Lower lobe of right lung (tissue), 2 donors: Measurements from ENCODE around the gene HM13. TPM values are rescaled to one million over a fixed set of nuclear protein-coding genes. Genes with fewer than 3 reads are reported as not detected.

Experiments used
- ATAC-seq, 2 donors: fragments of 200-7000 bp; cut with Tn5 transposase; one replicate each; pipeline ENCODE4 v1.9.1; 2020 to 2022; ENCODE audit warnings: mild to moderate bottlenecking in 2 of 2, moderate library complexity in 2 of 2
- DNase-seq: peaks from one replicate; pipeline ENCODE4 v3.0.0-alpha.2; 2020
- H3K27ac ChIP-seq: fragments of 200-600 bp; one replicate; pipeline ENCODE4 v1.8.0; 2022
- H3K27me3 ChIP-seq: fragments of 200-600 bp; one replicate; pipeline ENCODE4 v1.8.0; 2022; ENCODE audit warnings: low read depth
- H3K36me3 ChIP-seq: fragments of 200-600 bp; one replicate; pipeline ENCODE4 v1.8.0; 2022; ENCODE audit warnings: mild to moderate bottlenecking
- H3K4me1 ChIP-seq: fragments of 200-600 bp; one replicate; pipeline ENCODE4 v1.8.0; 2022
- H3K4me3 ChIP-seq: fragments of 200-600 bp; one replicate; pipeline ENCODE4 v1.8.0; 2022; ENCODE audit warnings: mild to moderate bottlenecking
- H3K9me3 ChIP-seq: fragments of 200-600 bp; one replicate; pipeline ENCODE4 v1.8.0; 2022
- intact Hi-C: fragments of 100-400 bp; cut with DNase I; formaldehyde crosslinking; loops from one replicate; pipeline ENCODE4 v1.11.0; 2022
- total RNA-seq: library from RNA; stranded (reverse); fragmentation: NEBNext Ultra II Directional; extraction: Animal tissue kit (Norgen Biotek cat#: 25700); gene quantifications from one replicate; pipeline ENCODE4 v1.2.1, GENCODE V29; 2021
- TF ChIP-seq, protein P1 (sequence below): fragments of 200-600 bp; IDR thresholded peaks from one replicate; pipeline ENCODE4 v1.8.0; 2022; ENCODE audit warnings: antibody characterized with exemption, mild to moderate bottlenecking
- donor health status: DM: no; HTN: yes; CAD: no; lungs with severe emphysema.

The HM13 gene
- total RNA-seq, 1 donor from 2014 or later = 134 TPM

GRCh38 chr20:31602431-31602778 lies 88.2 kb downstream of the HM13 start:
- Histone ChIP-seq H3K27me3 (no peaks in the 10 kb centered on the region), H3K9me3 (no peaks in the 10 kb centered on the region), H3K4me3 (peak overlapping the region; percentile 8), H3K27ac (peak overlapping the region; percentile 98), H3K4me1 (peaks cover 30% of the 10 kb centered on the region), H3K36me3 (no peaks in the 10 kb centered on the region)
- TF ChIP-seq, protein P1, sequence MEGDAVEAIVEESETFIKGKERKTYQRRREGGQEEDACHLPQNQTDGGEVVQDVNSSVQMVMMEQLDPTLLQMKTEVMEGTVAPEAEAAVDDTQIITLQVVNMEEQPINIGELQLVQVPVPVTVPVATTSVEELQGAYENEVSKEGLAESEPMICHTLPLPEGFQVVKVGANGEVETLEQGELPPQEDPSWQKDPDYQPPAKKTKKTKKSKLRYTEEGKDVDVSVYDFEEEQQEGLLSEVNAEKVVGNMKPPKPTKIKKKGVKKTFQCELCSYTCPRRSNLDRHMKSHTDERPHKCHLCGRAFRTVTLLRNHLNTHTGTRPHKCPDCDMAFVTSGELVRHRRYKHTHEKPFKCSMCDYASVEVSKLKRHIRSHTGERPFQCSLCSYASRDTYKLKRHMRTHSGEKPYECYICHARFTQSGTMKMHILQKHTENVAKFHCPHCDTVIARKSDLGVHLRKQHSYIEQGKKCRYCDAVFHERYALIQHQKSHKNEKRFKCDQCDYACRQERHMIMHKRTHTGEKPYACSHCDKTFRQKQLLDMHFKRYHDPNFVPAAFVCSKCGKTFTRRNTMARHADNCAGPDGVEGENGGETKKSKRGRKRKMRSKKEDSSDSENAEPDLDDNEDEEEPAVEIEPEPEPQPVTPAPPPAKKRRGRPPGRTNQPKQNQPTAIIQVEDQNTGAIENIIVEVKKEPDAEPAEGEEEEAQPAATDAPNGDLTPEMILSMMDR = no peak
- no peak for DNase-seq
- ATAC-seq = no peak
- intact Hi-C loops = no loop called here

DNA sequence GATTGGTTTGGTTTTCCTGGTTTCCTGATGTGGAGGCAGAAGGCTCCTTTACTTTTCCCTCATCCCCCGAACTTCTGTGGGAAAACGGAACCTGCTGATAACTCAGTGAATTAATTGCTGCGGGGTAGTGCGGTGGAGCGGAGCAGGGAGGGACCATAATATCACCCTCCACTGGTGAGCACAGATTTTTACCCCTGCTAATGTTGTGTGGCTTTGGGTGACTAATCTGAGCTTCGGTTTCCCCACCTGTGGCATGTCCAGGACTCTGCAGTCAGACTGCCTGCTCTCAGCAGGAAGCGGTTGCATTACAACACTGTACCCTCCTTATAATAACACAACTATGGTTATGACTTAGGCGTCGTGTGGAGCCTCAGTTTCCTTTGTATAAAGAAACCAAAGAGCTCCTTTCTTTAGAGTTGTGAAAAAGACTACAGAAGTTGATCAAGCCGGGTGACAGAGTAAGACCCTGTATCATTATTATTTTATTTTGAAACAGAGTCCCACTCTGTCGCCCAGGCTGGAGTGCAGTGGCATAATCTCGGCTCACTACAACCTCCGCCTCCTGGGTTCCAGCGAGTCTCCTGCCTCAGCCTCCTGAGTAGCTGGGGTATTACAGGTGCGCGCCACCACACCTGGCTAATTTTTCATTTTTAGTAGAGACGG lies 88.7 kb downstream of the HM13 start:
- ATAC-seq = no peak
- Histone ChIP-seq H3K36me3 (no peaks in the 10 kb centered on the region), H3K27ac (peak overlapping the region; percentile 98), H3K4me3 (peak overlapping the region; percentile 8), H3K9me3 (no peaks in the 10 kb centered on the region), H3K27me3 (no peaks in the 10 kb centered on the region), H3K4me1 (peaks cover 30% of the 10 kb centered on the region)
- DNase-seq = no peak
- TF ChIP-seq, protein P1 = no peak
- intact Hi-C loops = no loop called here

GRCh38 chr20:31603822-31604566 lies 89.8 kb downstream of the HM13 start:
- no peaks in the 10 kb centered on the region for H3K9me3 ChIP-seq
- H3K4me1 ChIP-seq = peaks cover 41% of the 10 kb centered on the region
- H3K27me3 ChIP-seq = no peaks in the 10 kb centered on the region
- TF ChIP-seq, protein P1 = no peak
- intact Hi-C loops = no loop called here
- H3K36me3 ChIP-seq = no peaks in the 10 kb centered on the region
- peak overlapping the region; percentile 98 for H3K27ac ChIP-seq
- H3K4me3 ChIP-seq = peak overlapping the region; percentile 81
- DNase-seq (peak; percentile 97), ATAC-seq (peak; percentile 81)

DNA sequence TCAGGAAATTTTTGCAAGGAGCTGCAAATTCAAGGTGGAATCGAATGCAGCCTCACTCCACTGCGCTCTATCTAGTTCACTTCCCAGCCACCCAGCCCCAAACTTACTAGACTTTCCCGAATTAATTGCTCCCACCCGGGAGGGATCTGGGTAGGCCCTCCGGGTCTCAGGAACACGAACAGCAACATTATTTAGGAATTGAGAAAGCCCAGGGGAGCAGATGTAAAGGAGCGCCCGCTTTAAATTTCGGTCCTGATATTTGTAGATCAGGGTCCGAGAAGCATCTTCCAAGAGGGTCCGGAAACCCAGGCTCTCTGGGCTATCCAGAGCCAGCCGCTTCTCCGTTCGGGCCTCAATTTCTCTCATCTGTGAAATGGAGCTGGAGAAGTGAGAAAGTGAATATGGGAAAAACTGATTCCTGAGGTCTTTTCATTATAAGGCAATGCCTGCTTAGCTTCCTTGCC lies 90.4 kb downstream of the HM13 start:
- no peaks in the 10 kb centered on the region for H3K36me3 ChIP-seq
- DNase-seq = no peak
- TF ChIP-seq, protein P1 = no peak
- no peaks in the 10 kb centered on the region for H3K9me3 ChIP-seq
- H3K4me3 ChIP-seq = peak overlapping the region; percentile 81
- no peaks in the 10 kb centered on the region for H3K27me3 ChIP-seq
- peak overlapping the region; percentile 98 for H3K27ac ChIP-seq
- ATAC-seq = no peak
- intact Hi-C loops = no loop called here
- peaks cover 47% of the 10 kb centered on the region for H3K4me1 ChIP-seq

DNA sequence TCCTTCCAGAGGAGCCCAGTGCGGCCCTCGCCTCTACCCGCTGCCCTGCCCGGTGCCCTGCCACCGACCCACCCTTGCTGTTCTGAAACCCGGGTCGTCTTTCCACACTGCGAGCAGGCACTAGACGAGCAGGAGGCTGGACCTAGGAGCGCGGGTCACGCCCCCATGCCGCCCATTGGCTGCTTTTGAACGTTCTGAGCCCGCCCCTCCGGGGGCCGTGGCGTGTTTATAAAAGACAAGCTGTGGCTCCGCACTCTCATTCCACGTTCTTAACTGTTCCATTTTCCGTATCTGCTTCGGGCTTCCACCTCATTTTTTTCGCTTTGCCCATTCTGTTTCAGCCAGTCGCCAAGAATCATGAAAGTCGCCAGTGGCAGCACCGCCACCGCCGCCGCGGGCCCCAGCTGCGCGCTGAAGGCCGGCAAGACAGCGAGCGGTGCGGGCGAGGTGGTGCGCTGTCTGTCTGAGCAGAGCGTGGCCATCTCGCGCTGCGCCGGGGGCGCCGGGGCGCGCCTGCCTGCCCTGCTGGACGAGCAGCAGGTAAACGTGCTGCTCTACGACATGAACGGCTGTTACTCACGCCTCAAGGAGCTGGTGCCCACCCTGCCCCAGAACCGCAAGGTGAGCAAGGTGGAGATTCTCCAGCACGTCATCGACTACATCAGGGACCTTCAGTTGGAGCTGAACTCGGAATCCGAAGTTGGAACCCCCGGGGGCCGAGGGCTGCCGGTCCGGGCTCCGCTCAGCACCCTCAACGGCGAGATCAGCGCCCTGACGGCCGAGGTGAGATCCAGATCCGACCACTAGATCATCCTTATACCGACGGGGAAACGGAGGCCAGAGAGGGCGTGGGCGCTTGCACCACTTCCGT lies 91.0 kb downstream of the HM13 start, which contains the start of gene ID1:
TSS of gene ID1 (plus strand) at position 259 of the 871 bp plus-strand sequence. CDS start at position 358, 99 bp downstream.
- H3K27me3 ChIP-seq = no peaks in the 10 kb centered on the region
- DNase-seq (peak; percentile 97), ATAC-seq (peak; percentile 89 to 91)
- no peaks in the 10 kb centered on the region for H3K36me3 ChIP-seq
- H3K27ac ChIP-seq = peak within 1 kb of the TSS; percentile 98
- TF ChIP-seq, protein P1 = no peak
- intact Hi-C loops = no loop called here
- peak within 1 kb of the TSS; percentile 81 for H3K4me3 ChIP-seq
- peaks cover 53% of the 10 kb centered on the region for H3K4me1 ChIP-seq
- no peaks in the 10 kb centered on the region for H3K9me3 ChIP-seq
